ENCODE data around the gene HOXD10.

DNA sequence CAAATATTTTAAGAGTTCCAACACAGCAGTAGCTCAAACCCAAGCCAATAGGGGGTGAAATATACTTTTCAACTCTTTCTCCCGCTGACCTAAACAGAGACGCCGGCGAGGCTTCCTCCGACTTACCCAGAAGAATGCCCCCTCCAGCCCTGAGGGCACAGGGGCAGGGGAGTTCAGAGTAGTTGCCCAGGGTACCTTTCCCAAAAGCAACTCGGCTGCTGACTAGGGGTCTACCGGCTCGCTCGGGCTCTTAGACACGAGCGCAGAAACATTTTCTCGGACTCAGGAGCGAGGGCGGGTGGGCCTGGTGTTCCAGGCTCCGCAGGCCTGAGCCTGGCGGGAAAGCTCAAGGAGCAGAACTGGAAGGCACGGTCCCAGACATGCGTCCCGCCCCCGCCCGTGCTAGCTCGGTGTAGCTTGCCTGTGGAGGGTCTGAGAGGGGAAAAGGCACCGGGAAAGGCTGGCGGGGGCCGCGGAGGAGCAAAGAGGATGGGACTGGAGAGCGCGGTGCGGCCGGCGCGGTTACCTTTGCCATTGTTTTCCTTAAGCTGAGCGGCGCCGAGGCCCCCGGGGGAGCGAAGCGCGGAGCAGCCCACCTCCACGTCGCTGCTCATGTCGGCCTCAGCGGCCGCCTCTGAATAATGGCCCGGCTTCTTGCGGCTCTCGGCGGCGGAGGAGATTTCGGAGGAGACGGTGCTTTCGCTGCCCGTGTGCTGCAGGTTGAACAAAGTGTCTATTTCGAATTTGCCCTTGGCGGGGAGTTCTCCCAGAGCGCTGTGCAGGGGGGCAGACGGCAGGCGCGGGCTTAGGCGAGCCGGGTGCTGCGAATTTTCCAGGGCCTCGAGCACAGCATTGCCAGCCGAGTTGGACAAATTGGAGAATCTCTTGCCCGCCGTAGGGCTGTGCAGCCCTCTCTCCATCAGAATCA, 33.5 kb upstream of the HOXD10 start:
- TF ChIP-seq RAD21 (IDR thresholded peaks at IDR 0.05) (no peak), FOXA2 (IDR thresholded peaks at IDR 0.05) (no peak), SP1 (IDR thresholded peaks at IDR 0.05) (no peak), HNF4G (IDR thresholded peaks at IDR 0.05) (no peak), FOXA1 (IDR thresholded peaks at IDR 0.05) (no peak), YY1 (IDR thresholded peaks at IDR 0.05) (no peak), JUND (IDR thresholded peaks at IDR 0.05) (no peak), GABPA (IDR thresholded peaks at IDR 0.05 in 1 of 2, conservative IDR thresholded peaks at IDR 0.05 in 1 of 2) (no peak), TAF1 (conservative IDR thresholded peaks at IDR 0.05) (no peak), EGR1 (IDR thresholded peaks at IDR 0.05; ENCODE audit: low read depth in 2 of 2) (no peak)
- TF ChIP-seq, protein P1, sequence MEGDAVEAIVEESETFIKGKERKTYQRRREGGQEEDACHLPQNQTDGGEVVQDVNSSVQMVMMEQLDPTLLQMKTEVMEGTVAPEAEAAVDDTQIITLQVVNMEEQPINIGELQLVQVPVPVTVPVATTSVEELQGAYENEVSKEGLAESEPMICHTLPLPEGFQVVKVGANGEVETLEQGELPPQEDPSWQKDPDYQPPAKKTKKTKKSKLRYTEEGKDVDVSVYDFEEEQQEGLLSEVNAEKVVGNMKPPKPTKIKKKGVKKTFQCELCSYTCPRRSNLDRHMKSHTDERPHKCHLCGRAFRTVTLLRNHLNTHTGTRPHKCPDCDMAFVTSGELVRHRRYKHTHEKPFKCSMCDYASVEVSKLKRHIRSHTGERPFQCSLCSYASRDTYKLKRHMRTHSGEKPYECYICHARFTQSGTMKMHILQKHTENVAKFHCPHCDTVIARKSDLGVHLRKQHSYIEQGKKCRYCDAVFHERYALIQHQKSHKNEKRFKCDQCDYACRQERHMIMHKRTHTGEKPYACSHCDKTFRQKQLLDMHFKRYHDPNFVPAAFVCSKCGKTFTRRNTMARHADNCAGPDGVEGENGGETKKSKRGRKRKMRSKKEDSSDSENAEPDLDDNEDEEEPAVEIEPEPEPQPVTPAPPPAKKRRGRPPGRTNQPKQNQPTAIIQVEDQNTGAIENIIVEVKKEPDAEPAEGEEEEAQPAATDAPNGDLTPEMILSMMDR (IDR thresholded peaks at IDR 0.05; ENCODE audit: low read depth, low read length, missing input control), result no peak
- TF ChIP-seq, protein P2, sequence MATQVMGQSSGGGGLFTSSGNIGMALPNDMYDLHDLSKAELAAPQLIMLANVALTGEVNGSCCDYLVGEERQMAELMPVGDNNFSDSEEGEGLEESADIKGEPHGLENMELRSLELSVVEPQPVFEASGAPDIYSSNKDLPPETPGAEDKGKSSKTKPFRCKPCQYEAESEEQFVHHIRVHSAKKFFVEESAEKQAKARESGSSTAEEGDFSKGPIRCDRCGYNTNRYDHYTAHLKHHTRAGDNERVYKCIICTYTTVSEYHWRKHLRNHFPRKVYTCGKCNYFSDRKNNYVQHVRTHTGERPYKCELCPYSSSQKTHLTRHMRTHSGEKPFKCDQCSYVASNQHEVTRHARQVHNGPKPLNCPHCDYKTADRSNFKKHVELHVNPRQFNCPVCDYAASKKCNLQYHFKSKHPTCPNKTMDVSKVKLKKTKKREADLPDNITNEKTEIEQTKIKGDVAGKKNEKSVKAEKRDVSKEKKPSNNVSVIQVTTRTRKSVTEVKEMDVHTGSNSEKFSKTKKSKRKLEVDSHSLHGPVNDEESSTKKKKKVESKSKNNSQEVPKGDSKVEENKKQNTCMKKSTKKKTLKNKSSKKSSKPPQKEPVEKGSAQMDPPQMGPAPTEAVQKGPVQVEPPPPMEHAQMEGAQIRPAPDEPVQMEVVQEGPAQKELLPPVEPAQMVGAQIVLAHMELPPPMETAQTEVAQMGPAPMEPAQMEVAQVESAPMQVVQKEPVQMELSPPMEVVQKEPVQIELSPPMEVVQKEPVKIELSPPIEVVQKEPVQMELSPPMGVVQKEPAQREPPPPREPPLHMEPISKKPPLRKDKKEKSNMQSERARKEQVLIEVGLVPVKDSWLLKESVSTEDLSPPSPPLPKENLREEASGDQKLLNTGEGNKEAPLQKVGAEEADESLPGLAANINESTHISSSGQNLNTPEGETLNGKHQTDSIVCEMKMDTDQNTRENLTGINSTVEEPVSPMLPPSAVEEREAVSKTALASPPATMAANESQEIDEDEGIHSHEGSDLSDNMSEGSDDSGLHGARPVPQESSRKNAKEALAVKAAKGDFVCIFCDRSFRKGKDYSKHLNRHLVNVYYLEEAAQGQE (IDR thresholded peaks at IDR 0.05), result no peak
- TF ChIP-seq, protein P3, sequence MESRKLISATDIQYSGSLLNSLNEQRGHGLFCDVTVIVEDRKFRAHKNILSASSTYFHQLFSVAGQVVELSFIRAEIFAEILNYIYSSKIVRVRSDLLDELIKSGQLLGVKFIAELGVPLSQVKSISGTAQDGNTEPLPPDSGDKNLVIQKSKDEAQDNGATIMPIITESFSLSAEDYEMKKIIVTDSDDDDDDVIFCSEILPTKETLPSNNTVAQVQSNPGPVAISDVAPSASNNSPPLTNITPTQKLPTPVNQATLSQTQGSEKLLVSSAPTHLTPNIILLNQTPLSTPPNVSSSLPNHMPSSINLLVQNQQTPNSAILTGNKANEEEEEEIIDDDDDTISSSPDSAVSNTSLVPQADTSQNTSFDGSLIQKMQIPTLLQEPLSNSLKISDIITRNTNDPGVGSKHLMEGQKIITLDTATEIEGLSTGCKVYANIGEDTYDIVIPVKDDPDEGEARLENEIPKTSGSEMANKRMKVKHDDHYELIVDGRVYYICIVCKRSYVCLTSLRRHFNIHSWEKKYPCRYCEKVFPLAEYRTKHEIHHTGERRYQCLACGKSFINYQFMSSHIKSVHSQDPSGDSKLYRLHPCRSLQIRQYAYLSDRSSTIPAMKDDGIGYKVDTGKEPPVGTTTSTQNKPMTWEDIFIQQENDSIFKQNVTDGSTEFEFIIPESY (IDR thresholded peaks at IDR 0.05), result no peak
- TF ChIP-seq, protein P4, sequence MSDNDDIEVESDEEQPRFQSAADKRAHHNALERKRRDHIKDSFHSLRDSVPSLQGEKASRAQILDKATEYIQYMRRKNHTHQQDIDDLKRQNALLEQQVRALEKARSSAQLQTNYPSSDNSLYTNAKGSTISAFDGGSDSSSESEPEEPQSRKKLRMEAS (IDR thresholded peaks at IDR 0.05), result no peak
